Progenitor cell of endocrine pancreas (in vitro differentiated cells): ENCODE results near the gene PPM1J. TPM values are rescaled to one million over a fixed set of nuclear protein-coding genes. Genes with fewer than 3 reads are reported as not detected.

Experiments used
- DNase-seq: peaks from one replicate; pipeline ENCODE4 v3.0.0; 2021; ENCODE audit warnings: low spot score; ENCODE audit not compliant: unreplicated experiment
- H3K27ac Mint-ChIP-seq: 2 replicates; pipeline ENCODE4 v1.8.0; 2021; ENCODE audit warnings: mild to moderate bottlenecking, moderate library complexity, mixed read lengths
- H3K27me3 Mint-ChIP-seq: 2 replicates; pipeline ENCODE4 v1.8.0; 2021; ENCODE audit warnings: mixed read lengths
- H3K36me3 Mint-ChIP-seq: 2 replicates; pipeline ENCODE4 v1.8.0; 2022; ENCODE audit warnings: mixed read lengths; ENCODE audit not compliant: insufficient read depth
- H3K4me1 Mint-ChIP-seq: 2 replicates; pipeline ENCODE4 v1.8.0; 2021; ENCODE audit warnings: low read depth, mixed read lengths
- H3K4me3 Mint-ChIP-seq: 2 replicates; pipeline ENCODE4 v1.8.0; 2021; ENCODE audit warnings: low read depth, mild to moderate bottlenecking, moderate library complexity, mixed read lengths
- H3K9me3 Mint-ChIP-seq: 2 replicates; pipeline ENCODE4 v1.8.0; 2021; ENCODE audit warnings: low read depth, mixed read lengths
- CTCF ChIP-seq: fragments of 200-600 bp; sonication (generic); IDR thresholded peaks from one replicate; pipeline ENCODE4 v1.5.0; 2021; ENCODE audit warnings: antibody characterized with exemption, mild to moderate bottlenecking; ENCODE audit not compliant: unreplicated experiment
- total RNA-seq: library from RNA; stranded (reverse); gene quantifications from 2 replicates; pipeline ENCODE4 v1.2.1, GENCODE V29; 2021

PPM1J gene
- total RNA-seq, 1 donor from 2014 or later, result 0.43 TPM

DNA sequence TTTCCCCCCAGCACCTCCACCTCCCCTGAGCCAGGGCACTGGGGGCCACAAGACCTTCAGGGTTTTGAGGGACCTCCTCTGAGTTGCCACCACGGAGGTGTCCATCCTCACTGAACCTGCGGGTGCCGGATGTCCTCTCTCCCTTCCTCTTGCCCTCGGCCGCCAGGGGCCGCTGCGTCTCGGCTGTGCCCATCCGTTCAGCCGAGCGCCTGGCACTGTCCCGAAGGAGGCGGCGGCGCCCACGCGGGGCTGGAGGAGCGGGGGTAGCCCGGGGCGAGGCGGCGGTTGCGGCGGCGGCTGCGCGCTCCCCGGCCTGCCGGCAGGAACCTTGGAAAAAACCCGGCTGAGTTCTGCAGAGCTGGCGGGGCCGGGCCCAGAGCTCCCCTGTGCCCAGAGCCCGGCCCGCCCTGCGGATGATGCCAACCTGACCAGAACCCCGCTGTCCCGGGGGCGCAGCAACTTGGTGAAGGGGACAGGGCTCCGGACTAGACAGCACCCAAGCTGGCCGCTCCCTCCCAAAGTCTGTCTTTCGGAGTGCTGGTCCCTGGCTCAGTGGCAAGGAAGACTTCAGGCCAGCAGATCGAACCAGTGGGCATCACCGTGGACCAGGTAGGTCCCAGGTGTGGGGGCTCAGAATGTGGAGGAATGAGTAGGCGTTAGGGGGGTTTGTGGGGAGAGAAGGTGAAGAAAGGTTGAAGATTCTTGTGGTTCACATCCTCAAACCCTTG is 3.7 kb upstream of the PPM1J start:
- TF ChIP-seq CTCF, result peak; percentile 88
- H3K9me3 Mint-ChIP-seq, result no peaks in the 10 kb centered on the region
- no peaks in the 10 kb centered on the region for H3K36me3 Mint-ChIP-seq
- H3K27ac Mint-ChIP-seq, result no peak overlapping the region
- H3K4me3 Mint-ChIP-seq, result no peak overlapping the region
- H3K27me3 Mint-ChIP-seq, result peaks cover 58% of the 10 kb centered on the region
- peak; percentile 80 for DNase-seq
- peaks cover 14% of the 10 kb centered on the region for H3K4me1 Mint-ChIP-seq

DNA sequence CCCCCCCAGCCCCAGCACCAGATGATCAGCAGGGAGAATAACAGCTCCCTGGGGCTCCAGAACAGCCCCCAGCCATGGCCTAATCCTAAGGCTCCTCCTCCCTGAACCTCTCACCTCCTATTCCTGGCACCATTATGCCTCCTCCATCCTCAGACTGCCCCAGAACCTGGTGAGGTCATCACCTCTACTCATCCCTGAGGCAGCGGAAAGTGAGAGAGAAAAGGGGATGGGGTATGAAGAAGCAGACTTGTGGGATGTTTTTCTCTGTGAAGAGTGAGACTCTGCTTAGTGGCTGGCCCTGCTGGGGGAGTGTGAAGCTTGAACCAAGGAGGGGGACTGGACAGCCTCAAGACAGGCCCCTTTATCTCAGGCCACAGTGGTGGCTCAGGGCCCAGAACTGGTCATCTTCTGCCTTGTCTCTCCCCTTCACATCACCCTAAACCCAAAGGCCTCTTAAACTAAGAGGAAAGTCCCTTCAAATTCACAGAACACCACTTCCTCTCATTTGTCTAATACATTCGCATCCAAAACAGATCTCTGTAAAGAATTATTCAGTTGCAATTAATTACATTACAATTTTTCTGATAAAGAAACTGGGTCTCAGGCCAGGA is 2.2 kb upstream of the PPM1J start:
- H3K27me3 Mint-ChIP-seq, result peaks cover 65% of the 10 kb centered on the region
- no peaks in the 10 kb centered on the region for H3K36me3 Mint-ChIP-seq
- no peak for DNase-seq
- no peak overlapping the region for H3K4me3 Mint-ChIP-seq
- no peak for TF ChIP-seq CTCF
- no peaks in the 10 kb centered on the region for H3K9me3 Mint-ChIP-seq
- H3K4me1 Mint-ChIP-seq, result peaks cover 9% of the 10 kb centered on the region
- H3K27ac Mint-ChIP-seq, result no peak overlapping the region

GRCh38 chr1:112716133-112716720 is 1.1 kb upstream of the PPM1J start:
- no peaks in the 10 kb centered on the region for H3K9me3 Mint-ChIP-seq
- peaks cover 8% of the 10 kb centered on the region for H3K4me1 Mint-ChIP-seq
- no peaks in the 10 kb centered on the region for H3K36me3 Mint-ChIP-seq
- H3K27me3 Mint-ChIP-seq, result peaks cover 68% of the 10 kb centered on the region
- H3K27ac Mint-ChIP-seq, result peak overlapping the region; percentile 73
- DNase-seq, result peak; percentile 87
- H3K4me3 Mint-ChIP-seq, result peak overlapping the region; percentile 77
- TF ChIP-seq CTCF, result peak; percentile 93

- Mint-ChIP-seq H3K36me3 (no peaks in the 10 kb centered on the region), H3K4me3 (peak overlapping the region; percentile 74), H3K4me1 (peaks cover 8% of the 10 kb centered on the region), H3K27ac (no peak overlapping the region), H3K9me3 (no peaks in the 10 kb centered on the region), H3K27me3 (peaks cover 73% of the 10 kb centered on the region)
- DNase-seq, result no peak
- TF ChIP-seq CTCF, result peak; percentile 22
Measured at GRCh38 chr1:112714313-112715263, 544 bp downstream of the PPM1J start.
